ENCODE data around the gene SIRPA.

Gene SIRPA

GRCh38 chr20:1888796-1889463, 6.3 kb upstream of the SIRPA start:
- DNase-seq (ENCODE audit: low read depth), result no peak

DNA sequence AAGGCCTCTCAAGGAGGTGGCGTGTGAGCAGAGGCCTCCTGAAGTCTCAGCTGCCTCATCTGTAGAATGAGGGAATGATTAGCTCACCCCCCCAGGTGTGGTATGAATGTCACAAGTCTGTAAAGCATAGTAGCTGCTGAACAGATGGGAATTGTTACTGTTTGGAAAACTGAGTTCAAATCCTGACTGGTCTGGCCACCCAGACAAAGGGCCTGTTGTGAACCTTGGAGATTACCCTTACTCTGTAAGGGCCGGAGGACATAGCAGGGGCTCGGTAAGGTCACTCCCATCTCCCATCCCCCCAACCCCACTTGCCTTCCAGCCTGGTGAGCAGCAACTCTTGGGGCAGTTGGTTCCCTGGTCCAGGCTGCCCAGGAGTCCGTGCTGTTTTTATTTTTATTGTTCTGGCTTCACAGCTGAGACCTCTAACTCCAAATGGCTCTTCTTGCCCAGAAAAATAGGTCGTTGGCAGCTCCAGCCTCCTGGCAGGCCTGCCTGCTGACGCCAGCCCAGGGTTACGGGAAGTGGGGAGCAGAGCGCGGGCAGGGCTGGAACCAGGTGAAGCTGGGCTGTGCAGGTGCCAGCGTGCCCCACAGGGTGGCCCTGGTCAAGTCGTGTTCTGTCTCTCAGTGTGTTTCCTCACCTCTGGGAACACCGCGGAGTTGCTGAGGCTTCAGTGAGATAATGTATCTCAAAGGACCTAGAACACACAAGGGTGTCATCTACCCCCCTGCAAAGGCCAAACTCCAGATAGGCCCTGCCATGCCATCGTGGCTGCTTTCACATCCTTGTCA, 4.5 kb upstream of the SIRPA start:
- no peak for DNase-seq (ENCODE audit: low read depth)

- DNase-seq (ENCODE audit: low read depth), result no peak
These were observed 3.7 kb upstream of the SIRPA start for GRCh38 chr20:1891263-1892118.

DNA sequence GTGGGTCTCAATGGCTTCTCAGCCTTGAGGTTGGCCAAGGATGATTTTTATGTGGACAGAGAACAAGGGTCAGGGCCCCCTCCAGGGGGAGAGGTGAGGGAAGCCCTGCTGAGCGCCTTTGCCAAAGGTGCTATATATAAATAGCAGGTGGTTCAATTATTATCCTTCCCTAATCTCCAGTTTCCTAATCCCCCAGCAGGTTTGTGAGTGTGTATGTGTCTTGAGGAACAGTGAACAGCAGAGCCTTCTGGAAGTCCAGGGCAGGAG, 3.2 kb upstream of the SIRPA start:
- DNase-seq (ENCODE audit: low read depth), result no peak

GRCh38 chr20:1893721-1894470, 1.3 kb upstream of the SIRPA start:
- no peak for DNase-seq (ENCODE audit: low read depth)

GRCh38 chr20:1894471-1894950, 696 bp upstream of the SIRPA start:
- no peak for DNase-seq (ENCODE audit: low read depth)

DNA sequence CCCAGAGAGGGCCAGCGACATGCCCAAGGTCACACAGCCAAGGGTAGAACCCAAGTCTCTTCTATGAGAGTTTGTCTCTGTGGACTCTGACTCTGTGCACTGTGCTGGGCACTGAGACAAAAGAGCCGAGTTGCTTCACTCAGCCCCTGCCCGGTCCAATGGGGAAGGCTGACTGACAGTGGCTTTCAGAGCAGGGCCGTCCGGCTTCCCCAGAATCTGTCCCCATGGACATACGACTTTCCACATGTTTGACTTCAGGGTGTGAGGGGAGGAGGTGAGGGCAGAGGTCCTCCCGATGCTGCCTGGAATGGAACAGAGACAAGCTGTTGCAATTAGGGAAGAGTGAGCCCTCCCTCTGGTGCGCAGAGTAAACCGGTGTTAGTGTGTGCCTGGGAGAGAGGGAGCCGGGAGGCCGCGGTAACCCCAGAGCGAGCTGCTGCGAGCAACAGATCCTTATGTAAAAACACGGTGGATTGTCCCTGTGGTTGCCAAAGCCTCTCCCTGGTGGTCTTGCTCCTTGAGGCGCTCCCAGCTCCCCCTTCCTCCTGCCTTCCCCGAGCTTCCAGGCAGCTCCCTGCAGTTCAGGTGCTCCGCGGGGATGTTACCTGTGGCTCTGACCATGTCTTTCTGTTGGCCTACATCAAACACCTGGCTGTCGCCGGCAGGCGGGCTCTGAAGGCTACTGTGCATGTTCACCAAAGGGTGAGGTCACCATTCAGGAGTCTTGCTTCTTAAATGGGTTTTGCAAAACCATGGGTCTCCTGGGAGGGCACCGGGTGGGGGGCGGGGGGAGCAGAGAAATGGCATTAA, 672 bp downstream of the SIRPA start:
- DNase-seq (ENCODE audit: low read depth), result no peak

DNA sequence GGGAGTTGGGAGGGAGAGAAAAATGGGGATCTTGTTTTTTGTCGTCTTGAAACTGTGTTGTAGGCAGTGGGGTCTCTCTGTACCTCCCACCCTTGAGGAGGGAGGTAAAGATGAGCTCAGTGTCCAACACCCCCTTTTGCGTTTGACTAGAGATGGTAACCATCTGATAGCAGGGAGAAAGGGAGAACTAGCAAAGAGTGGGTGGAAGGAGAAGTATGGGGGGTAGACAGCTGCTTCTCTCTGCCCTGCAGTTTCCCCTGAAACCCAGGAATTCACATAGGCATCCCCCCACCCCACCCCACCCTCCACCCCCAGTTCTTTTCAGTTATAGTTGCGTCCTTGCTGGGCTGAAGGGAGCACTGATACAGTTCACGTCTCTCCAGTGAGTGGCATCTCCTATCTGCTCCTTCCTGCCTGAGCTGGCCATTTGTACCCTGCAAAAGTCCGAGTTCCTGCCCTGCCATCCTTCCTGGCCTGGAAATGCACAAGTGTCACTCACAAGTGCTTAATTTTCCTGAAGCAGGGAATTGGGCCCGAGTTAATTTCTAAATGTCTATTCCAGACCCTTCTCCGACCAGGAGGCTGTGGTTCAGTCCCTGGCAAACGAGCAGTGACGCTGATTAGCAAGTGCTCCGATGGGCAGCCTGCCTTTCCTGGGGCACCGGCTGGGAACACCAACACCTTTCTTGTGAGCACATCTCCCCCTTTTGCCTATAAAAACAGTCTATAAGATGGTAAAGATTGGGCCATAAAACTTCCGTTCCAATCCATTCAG, 1.5 kb downstream of the SIRPA start:
- no peak for DNase-seq (ENCODE audit: low read depth)

- DNase-seq (ENCODE audit: low read depth), result no peak
These were observed 2.3 kb downstream of the SIRPA start for GRCh38 chr20:1897541-1897940.

DNA sequence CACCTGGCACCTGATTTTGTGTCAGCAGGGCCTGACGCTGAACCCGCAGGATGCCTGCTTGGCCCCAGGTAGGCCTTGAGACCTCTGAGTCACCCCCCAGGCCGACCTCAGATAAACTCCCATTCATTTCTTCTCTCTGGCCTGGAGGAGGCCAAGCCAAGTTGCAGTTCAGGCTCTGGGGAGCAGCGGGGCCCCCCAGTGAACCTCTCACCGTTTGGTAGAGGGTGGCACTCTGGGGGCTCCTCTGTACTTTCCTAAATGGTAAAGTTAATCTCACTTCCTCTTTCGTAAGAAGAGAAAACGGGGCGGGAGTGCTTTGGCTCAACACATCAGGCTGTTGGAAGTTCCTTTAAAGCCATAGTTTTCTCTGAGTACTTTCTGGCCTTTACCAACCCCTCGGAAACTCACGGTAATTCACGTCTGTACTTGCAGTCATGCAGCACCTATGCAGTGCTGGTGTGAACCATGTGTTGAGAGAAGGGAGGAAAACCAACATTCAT, 2.8 kb downstream of the SIRPA start:
- DNase-seq (ENCODE audit: low read depth), result no peak

GRCh38 chr20:1898482-1899240, 3.5 kb downstream of the SIRPA start:
- DNase-seq (ENCODE audit: low read depth), result no peak

GRCh38 chr20:1899241-1899525, 4.0 kb downstream of the SIRPA start:
- no peak for DNase-seq (ENCODE audit: low read depth)

DNA sequence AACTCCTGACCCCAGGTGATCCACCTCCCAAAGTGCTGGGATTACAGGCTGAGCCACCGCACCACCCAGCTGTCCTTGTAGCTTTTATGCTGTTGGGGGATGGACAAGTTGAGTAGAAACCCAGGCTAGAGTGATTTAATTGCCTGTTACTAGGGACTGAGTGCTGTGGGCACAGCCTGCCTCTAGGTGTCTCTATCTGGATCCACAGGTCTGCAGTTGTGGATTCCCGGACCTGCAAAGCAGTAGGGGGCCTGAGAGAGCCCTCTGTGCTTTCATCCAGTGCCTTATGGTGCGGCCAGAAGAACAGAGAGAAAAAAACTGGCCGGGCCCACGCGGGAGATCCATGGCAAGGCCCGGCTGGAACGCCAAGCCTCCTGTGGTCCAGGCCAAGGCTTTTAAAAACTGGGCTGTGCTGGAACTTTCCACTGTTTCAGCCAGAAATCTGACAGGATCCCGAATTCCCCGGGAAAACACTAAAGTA, 5.2 kb downstream of the SIRPA start:
- no peak for DNase-seq (ENCODE audit: low read depth)

- no peak for DNase-seq (ENCODE audit: low read depth)
These were observed 6.5 kb downstream of the SIRPA start for GRCh38 chr20:1901704-1902103.

GRCh38 chr20:1902188-1902587, 7.0 kb downstream of the SIRPA start:
- no peak for DNase-seq (ENCODE audit: low read depth)

GRCh38 chr20:1904135-1904534, 8.9 kb downstream of the SIRPA start:
- DNase-seq (ENCODE audit: low read depth), result no peak

DNA sequence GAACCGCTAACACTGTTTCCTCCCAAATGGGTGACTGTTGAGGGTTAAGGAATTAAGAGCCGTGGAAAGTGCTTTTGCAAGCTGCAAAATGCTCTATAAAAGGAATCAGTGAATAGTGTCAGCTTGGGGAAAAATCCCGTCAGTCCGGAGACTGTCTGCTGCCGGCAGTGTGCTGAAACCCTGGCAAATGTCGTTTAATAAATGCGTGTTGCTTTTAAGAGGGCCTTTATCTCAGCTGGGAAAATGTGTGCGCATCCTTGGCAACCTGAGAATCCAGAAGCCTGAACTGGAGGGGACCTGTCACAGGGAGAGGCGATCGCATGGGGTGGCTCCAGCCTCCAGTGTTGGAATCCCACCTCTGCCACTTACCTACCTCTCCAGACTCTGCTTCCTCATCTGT, 9.8 kb downstream of the SIRPA start:
- no peak for DNase-seq (ENCODE audit: low read depth)

DNA sequence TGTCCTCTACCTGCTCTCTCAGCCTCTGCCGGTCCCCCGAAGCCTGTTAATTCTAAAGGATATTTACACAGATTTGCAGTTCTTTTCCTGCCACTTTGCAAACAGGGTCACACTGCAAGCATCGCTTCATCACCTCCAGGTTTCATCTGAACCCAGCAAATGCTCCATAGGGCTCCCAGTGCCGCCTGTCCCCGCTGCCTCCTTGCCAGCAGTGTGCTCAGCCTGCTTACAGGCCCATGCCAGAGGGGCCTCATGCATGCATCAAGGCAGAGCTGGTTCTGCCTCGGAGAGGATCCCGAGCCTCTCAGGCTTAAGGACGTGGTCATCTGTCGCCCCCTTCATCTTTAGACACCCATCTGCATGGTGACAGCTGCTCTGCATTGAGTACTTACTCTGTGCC, 10.5 kb downstream of the SIRPA start:
- DNase-seq (ENCODE audit: low read depth), result no peak

DNA sequence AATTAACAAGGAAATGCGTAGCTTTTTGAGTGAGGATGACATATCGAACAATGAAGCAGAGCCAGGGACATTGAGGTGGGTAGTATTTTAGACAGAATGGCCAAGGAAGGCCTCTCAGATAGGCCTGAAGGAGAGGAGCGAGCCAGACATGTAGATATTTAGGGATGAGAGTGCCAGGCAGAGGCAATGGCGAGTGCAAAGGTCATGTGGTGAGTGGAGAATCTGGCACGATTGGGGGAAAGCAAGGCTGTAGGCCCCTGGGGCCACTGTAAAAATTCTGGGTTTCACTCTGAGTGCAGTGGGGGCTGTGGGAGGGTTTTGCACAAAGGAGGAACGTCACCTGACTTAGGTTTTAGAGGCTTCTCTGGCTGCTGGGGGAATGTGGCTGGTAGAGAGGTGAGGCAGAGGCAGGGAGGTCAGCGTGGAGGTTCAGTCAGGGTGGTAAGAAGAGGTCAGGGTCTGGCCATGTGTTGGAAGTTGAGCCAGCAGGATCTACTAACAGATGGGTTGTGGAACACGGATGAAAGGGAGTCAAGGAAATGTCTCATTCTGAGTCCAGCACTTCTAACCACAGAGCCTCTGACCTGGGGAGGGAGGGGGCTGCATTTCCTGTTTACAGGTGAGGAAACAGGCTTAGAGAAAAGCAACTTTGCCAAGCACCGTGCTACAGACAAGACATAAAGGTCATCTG, 11.3 kb downstream of the SIRPA start:
- no peak for DNase-seq (ENCODE audit: low read depth)
